Tibial nerve (tissue), 4 donors: Measurements from ENCODE around the gene FER1L5.

Experiments used
- EP300 ChIP-seq, 2 donors: sonication (generic); formaldehyde crosslinking; IDR thresholded peaks; one replicate each; pipeline ENCODE4 v1.6.1; 2017; ENCODE audit warnings: antibody characterized with exemption in 2 of 2, mild to moderate bottlenecking in 1 of 2
- TF ChIP-seq, protein P1 (sequence below), 5 experiments: fragments of 200-600 bp in 3 of 5; fragments of 450-650 bp in 2 of 5; sonication (generic) in 3 of 5; IDR thresholded peaks; one replicate each; pipeline ENCODE4 v1.5.1; 2016 to 2019; ENCODE audit warnings: antibody characterized with exemption in 5 of 5, mild to moderate bottlenecking in 3 of 5, moderate library complexity in 2 of 5

DNA sequence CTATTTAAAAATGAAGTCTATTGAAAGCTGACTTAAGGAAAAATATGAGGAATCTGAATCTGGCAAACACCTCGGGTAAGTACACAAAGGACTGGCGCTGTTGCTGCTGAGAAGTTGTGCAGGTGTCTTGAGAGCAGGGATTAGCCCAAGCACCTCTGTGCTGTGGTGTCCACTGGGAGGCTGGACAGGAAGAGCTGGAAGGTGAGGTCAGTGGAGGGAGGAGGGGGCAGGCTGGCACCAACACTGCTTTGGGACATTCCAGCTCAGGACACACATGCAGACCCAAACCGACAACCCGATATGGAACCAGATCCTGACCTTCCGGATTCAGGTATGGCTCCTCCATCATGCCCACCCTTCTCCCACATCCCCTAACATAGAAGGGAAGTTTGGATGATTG is 20.6 kb downstream of the FER1L5 start:
- TF ChIP-seq, protein P1, sequence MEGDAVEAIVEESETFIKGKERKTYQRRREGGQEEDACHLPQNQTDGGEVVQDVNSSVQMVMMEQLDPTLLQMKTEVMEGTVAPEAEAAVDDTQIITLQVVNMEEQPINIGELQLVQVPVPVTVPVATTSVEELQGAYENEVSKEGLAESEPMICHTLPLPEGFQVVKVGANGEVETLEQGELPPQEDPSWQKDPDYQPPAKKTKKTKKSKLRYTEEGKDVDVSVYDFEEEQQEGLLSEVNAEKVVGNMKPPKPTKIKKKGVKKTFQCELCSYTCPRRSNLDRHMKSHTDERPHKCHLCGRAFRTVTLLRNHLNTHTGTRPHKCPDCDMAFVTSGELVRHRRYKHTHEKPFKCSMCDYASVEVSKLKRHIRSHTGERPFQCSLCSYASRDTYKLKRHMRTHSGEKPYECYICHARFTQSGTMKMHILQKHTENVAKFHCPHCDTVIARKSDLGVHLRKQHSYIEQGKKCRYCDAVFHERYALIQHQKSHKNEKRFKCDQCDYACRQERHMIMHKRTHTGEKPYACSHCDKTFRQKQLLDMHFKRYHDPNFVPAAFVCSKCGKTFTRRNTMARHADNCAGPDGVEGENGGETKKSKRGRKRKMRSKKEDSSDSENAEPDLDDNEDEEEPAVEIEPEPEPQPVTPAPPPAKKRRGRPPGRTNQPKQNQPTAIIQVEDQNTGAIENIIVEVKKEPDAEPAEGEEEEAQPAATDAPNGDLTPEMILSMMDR (IDR thresholded peaks at IDR 0.05), result no peak
- no peak for TF ChIP-seq EP300 (IDR thresholded peaks at IDR 0.05)
